Central memory CD4-positive, alpha-beta T cell (primary cell): Measurements from ENCODE around the gene CNRIP1.

Source experiments
- DNase-seq: peaks from one replicate; pipeline ENCODE4 v3.0.0; 2022

Gene CNRIP1

GRCh38 chr2:68251187-68251854 is 68.4 kb downstream of the CNRIP1 start:
- DNase-seq: peak; percentile 84

DNA sequence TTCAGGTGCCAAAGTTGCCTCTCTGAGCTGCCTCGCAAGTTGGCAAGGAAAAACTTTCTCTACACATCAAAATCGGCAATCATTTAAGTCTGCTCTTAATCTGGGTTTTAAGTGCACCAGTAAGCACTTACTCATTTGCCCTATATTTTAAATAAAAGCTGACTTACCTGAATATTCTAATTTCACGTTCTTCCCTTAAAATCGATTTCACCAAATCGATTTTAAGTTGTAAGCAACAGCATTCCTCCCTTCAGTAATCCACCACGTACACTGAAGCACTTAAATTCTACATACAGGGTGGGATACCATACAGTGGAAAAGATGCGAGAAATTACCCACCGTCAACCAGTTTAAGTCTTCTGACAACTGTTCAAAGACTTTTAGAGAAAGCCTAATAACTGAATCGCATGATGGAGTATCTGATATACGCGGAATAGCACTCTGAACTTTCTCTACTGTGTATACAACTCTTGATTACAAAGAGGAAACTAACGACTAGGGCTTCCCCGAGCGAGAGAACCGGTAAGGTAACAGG is 69.0 kb downstream of the CNRIP1 start:
- no peak for DNase-seq

- DNase-seq: no peak
These were observed 69.6 kb downstream of the CNRIP1 start for GRCh38 chr2:68250196-68250595.

- no peak for DNase-seq
These were observed 70.9 kb downstream of the CNRIP1 start for GRCh38 chr2:68248806-68249205.

GRCh38 chr2:68248361-68248760 is 71.4 kb downstream of the CNRIP1 start:
- no peak for DNase-seq

DNA sequence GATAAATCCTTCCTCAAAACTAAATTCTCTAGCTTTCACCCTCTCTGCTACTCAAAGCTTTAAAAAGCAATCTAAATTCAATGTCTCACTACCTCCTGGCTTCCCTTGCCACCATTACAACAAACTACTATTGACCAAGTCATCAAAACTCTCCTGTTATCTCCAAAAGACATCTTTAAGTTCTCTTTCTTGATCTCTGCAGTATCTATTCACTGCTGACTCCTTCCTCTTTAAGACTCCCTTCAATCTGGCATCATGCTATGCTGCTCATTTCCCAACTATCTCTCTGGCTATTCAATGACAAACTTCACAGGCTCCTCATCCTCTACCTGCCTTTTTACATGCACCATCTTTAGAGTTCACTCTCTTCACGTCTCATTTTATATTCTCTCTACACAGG is 73.4 kb downstream of the CNRIP1 start:
- DNase-seq: no peak

DNA sequence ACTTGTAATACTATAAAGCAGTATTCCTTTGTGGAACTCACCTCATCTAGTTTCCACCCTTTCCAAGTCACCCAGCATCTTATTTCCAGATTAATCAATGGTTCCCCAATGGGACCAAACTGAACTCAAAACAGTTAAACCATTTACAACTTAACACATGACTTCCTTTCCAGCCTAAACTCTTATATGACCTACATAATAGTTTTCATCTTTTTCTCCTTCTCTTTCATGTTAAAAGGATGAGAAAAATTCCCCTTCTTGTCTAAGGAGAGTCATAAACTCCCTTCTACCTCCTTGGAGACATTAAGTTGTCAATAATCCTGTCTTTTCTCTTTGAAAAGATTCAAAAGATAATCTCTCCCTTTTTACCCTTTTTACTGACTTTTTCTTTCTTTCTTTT is 74.1 kb downstream of the CNRIP1 start:
- DNase-seq: no peak

- DNase-seq: no peak
These were observed 74.7 kb downstream of the CNRIP1 start for GRCh38 chr2:68245066-68245465.

- DNase-seq: no peak
These were observed 75.3 kb downstream of the CNRIP1 start for GRCh38 chr2:68244456-68244855.
